ENCODE measurements around the gene PRPF31.

- TF ChIP-seq, protein P1, sequence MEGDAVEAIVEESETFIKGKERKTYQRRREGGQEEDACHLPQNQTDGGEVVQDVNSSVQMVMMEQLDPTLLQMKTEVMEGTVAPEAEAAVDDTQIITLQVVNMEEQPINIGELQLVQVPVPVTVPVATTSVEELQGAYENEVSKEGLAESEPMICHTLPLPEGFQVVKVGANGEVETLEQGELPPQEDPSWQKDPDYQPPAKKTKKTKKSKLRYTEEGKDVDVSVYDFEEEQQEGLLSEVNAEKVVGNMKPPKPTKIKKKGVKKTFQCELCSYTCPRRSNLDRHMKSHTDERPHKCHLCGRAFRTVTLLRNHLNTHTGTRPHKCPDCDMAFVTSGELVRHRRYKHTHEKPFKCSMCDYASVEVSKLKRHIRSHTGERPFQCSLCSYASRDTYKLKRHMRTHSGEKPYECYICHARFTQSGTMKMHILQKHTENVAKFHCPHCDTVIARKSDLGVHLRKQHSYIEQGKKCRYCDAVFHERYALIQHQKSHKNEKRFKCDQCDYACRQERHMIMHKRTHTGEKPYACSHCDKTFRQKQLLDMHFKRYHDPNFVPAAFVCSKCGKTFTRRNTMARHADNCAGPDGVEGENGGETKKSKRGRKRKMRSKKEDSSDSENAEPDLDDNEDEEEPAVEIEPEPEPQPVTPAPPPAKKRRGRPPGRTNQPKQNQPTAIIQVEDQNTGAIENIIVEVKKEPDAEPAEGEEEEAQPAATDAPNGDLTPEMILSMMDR (conservative IDR thresholded peaks at IDR 0.05; ENCODE audit: low read length), result no peak
- no peak for TF ChIP-seq EZH2phosphoT487 (IDR thresholded peaks at IDR 0.05; ENCODE audit: borderline replicate concordance, low read depth, low read length)
Observed at GRCh38 chr19:54180691-54181091, 65.1 kb downstream of the PRPF31 start.
